Measurements from ENCODE around the gene WNT2B. TPM values are rescaled to one million over a fixed set of nuclear protein-coding genes. Genes with fewer than 3 reads are reported as not detected.
"Not testable (repeated sequence)": the region's sequence is repeated elsewhere in the genome, so short reads cannot be mapped to it uniquely, and the experiment has no call there.

Gene WNT2B
- total RNA-seq, 1 experiment from 2014 or later, result not detected

GRCh38 chr1:112470966-112471365, 37.8 kb upstream of the WNT2B start:
- Histone ChIP-seq H3K4me3 (ENCODE audit: low read length) (no peak overlapping the region), H4K20me1 (ENCODE audit: insufficient read depth, low read depth, low read length) (peaks cover 8% of the 10 kb centered on the region; the same call in 1 of the 2 replicates), H2AFZ (ENCODE audit: low read length) (no peak overlapping the region), H3K9ac (ENCODE audit: low read length) (no peak overlapping the region), H3K4me2 (ENCODE audit: low read depth, low read length, poor library complexity, severe bottlenecking) (no peak overlapping the region), H3K79me2 (ENCODE audit: low read length) (no peaks in the 10 kb centered on the region), H3K4me1 (ENCODE audit: low read length) (peaks cover 13% of the 10 kb centered on the region), H3K9me3 (ENCODE audit: low read length) (no peaks in the 10 kb centered on the region; the same call in 1 of the 2 replicates), H3K9me2 (replicated peaks; ENCODE audit: insufficient read depth, low read length) (no peaks in the 10 kb centered on the region), H3K36me3 (ENCODE audit: insufficient read depth, low read length) (no peaks in the 10 kb centered on the region), H3K27me3 (ENCODE audit: low read length) (no peaks in the 10 kb centered on the region; the same call in 1 of the 2 replicates), H3K27ac (ENCODE audit: low read length) (no peak overlapping the region)
- DNase-seq, result no peak

- H3K36me3 ChIP-seq (ENCODE audit: insufficient read depth, low read length), result no peaks in the 10 kb centered on the region
- H3K4me2 ChIP-seq (ENCODE audit: low read depth, low read length, poor library complexity, severe bottlenecking), result no peak overlapping the region
- no peaks in the 10 kb centered on the region for H3K79me2 ChIP-seq (ENCODE audit: low read length)
- no peaks in the 10 kb centered on the region; the same call in 1 of the 2 replicates for H3K27me3 ChIP-seq (ENCODE audit: low read length)
- H3K4me1 ChIP-seq (ENCODE audit: low read length), result peaks cover 3% of the 10 kb centered on the region; the same call in 1 of the 2 replicates
- H3K9ac ChIP-seq (ENCODE audit: low read length), result no peak overlapping the region
- H4K20me1 ChIP-seq (ENCODE audit: insufficient read depth, low read depth, low read length), result 0 out of 2 replicates have a peak, but pooled peaks cover 2% of the 10 kb centered on the region
- peaks cover 5% of the 10 kb centered on the region for H3K9me3 ChIP-seq (ENCODE audit: low read length)
- no peak overlapping the region for H2AFZ ChIP-seq (ENCODE audit: low read length)
- H3K9me2 ChIP-seq (replicated peaks; ENCODE audit: insufficient read depth, low read length), result no peaks in the 10 kb centered on the region
- no peak overlapping the region for H3K4me3 ChIP-seq (ENCODE audit: low read length)
- no peak overlapping the region for H3K27ac ChIP-seq (ENCODE audit: low read length)
- no peak for DNase-seq
Observed at GRCh38 chr1:112472142-112472541, 36.6 kb upstream of the WNT2B start.

GRCh38 chr1:112477550-112477949, 31.2 kb upstream of the WNT2B start:
- no peak for DNase-seq
- Histone ChIP-seq H3K36me3 (ENCODE audit: insufficient read depth, low read length) (no peaks in the 10 kb centered on the region), H4K20me1 (ENCODE audit: insufficient read depth, low read depth, low read length) (no peaks in the 10 kb centered on the region), H3K79me2 (ENCODE audit: low read length) (no peaks in the 10 kb centered on the region), H3K9ac (ENCODE audit: low read length) (no peak overlapping the region), H2AFZ (ENCODE audit: low read length) (no peak overlapping the region), H3K4me1 (ENCODE audit: low read length) (no peaks in the 10 kb centered on the region), H3K27me3 (ENCODE audit: low read length) (no peaks in the 10 kb centered on the region; the same call in 1 of the 2 replicates), H3K9me2 (replicated peaks; ENCODE audit: insufficient read depth, low read length) (no peaks in the 10 kb centered on the region), H3K9me3 (ENCODE audit: low read length) (peaks cover 24% of the 10 kb centered on the region), H3K4me3 (ENCODE audit: low read length) (no peak overlapping the region), H3K27ac (ENCODE audit: low read length) (no peak overlapping the region), H3K4me2 (ENCODE audit: low read depth, low read length, poor library complexity, severe bottlenecking) (no peak overlapping the region)

- H3K9me2 ChIP-seq (replicated peaks; ENCODE audit: insufficient read depth, low read length), result no peaks in the 10 kb centered on the region
- no peaks in the 10 kb centered on the region for H3K79me2 ChIP-seq (ENCODE audit: low read length)
- H3K27me3 ChIP-seq (ENCODE audit: low read length), result no peaks in the 10 kb centered on the region; the same call in 1 of the 2 replicates
- no peak overlapping the region for H3K27ac ChIP-seq (ENCODE audit: low read length)
- H3K9ac ChIP-seq (ENCODE audit: low read length), result no peak overlapping the region
- no peaks in the 10 kb centered on the region for H3K4me1 ChIP-seq (ENCODE audit: low read length)
- DNase-seq, result no peak
- H3K9me3 ChIP-seq (ENCODE audit: low read length), result peaks cover 24% of the 10 kb centered on the region
- no peaks in the 10 kb centered on the region for H4K20me1 ChIP-seq (ENCODE audit: insufficient read depth, low read depth, low read length)
- no peaks in the 10 kb centered on the region for H3K36me3 ChIP-seq (ENCODE audit: insufficient read depth, low read length)
- no peak overlapping the region for H3K4me3 ChIP-seq (ENCODE audit: low read length)
- no peak overlapping the region for H2AFZ ChIP-seq (ENCODE audit: low read length)
- no peak overlapping the region for H3K4me2 ChIP-seq (ENCODE audit: low read depth, low read length, poor library complexity, severe bottlenecking)
Observed at GRCh38 chr1:112478314-112478713, 30.5 kb upstream of the WNT2B start.

GRCh38 chr1:112486063-112486462, 22.7 kb upstream of the WNT2B start:
- H3K27me3 ChIP-seq (ENCODE audit: low read length), result not testable (repeated sequence)

GRCh38 chr1:112487686-112488085, 21.1 kb upstream of the WNT2B start:
- H3K9me2 ChIP-seq (replicated peaks; ENCODE audit: insufficient read depth, low read length); H3K79me2 ChIP-seq (ENCODE audit: low read length); H3K36me3 ChIP-seq (ENCODE audit: insufficient read depth, low read length); H3K4me1 ChIP-seq (ENCODE audit: low read length); H3K27ac ChIP-seq (ENCODE audit: low read length); H4K20me1 ChIP-seq (ENCODE audit: insufficient read depth, low read depth, low read length); H3K9ac ChIP-seq (ENCODE audit: low read length); H3K4me2 ChIP-seq (ENCODE audit: low read depth, low read length, poor library complexity, severe bottlenecking); H3K27me3 ChIP-seq (ENCODE audit: low read length); H3K4me3 ChIP-seq (ENCODE audit: low read length); H2AFZ ChIP-seq (ENCODE audit: low read length); DNase-seq; H3K9me3 ChIP-seq (ENCODE audit: low read length): not testable (repeated sequence)

More at GRCh38 chr1:112486063-112486462, 22.7 kb upstream of the WNT2B start:
- H3K4me2 ChIP-seq (ENCODE audit: low read depth, low read length, poor library complexity, severe bottlenecking); H3K27ac ChIP-seq (ENCODE audit: low read length); H3K79me2 ChIP-seq (ENCODE audit: low read length); H3K4me1 ChIP-seq (ENCODE audit: low read length); H4K20me1 ChIP-seq (ENCODE audit: insufficient read depth, low read depth, low read length); H3K9ac ChIP-seq (ENCODE audit: low read length); DNase-seq; H3K9me2 ChIP-seq (replicated peaks; ENCODE audit: insufficient read depth, low read length); H2AFZ ChIP-seq (ENCODE audit: low read length); H3K9me3 ChIP-seq (ENCODE audit: low read length); H3K36me3 ChIP-seq (ENCODE audit: insufficient read depth, low read length); H3K4me3 ChIP-seq (ENCODE audit: low read length): not testable (repeated sequence)

GRCh38 chr1:112488141-112488540, 20.6 kb upstream of the WNT2B start:
- H3K9me2 ChIP-seq (replicated peaks; ENCODE audit: insufficient read depth, low read length), result no peaks in the 10 kb centered on the region
- H3K4me1 ChIP-seq (ENCODE audit: low read length), result peaks cover 5% of the 10 kb centered on the region; the same call in 1 of the 2 replicates
- no peak overlapping the region for H3K27ac ChIP-seq (ENCODE audit: low read length)
- no peak overlapping the region for H3K9ac ChIP-seq (ENCODE audit: low read length)
- no peaks in the 10 kb centered on the region for H3K79me2 ChIP-seq (ENCODE audit: low read length)
- H3K4me3 ChIP-seq (ENCODE audit: low read length), result no peak overlapping the region
- DNase-seq, result no peak
- no peaks in the 10 kb centered on the region for H4K20me1 ChIP-seq (ENCODE audit: insufficient read depth, low read depth, low read length)
- H2AFZ ChIP-seq (ENCODE audit: low read length), result no peak overlapping the region
- no peaks in the 10 kb centered on the region for H3K27me3 ChIP-seq (ENCODE audit: low read length)
- H3K36me3 ChIP-seq (ENCODE audit: insufficient read depth, low read length), result no peaks in the 10 kb centered on the region
- no peak overlapping the region for H3K4me2 ChIP-seq (ENCODE audit: low read depth, low read length, poor library complexity, severe bottlenecking)
- no peaks in the 10 kb centered on the region for H3K9me3 ChIP-seq (ENCODE audit: low read length)

GRCh38 chr1:112492076-112492475, 16.7 kb upstream of the WNT2B start:
- DNase-seq, result no peak
- H3K9me2 ChIP-seq (replicated peaks; ENCODE audit: insufficient read depth, low read length), result no peaks in the 10 kb centered on the region
- no peaks in the 10 kb centered on the region for H4K20me1 ChIP-seq (ENCODE audit: insufficient read depth, low read depth, low read length)
- H3K4me1 ChIP-seq (ENCODE audit: low read length), result no peaks in the 10 kb centered on the region
- no peak overlapping the region for H3K9ac ChIP-seq (ENCODE audit: low read length)
- H3K27ac ChIP-seq (ENCODE audit: low read length), result no peak overlapping the region
- no peaks in the 10 kb centered on the region for H3K9me3 ChIP-seq (ENCODE audit: low read length)
- no peaks in the 10 kb centered on the region for H3K36me3 ChIP-seq (ENCODE audit: insufficient read depth, low read length)
- H3K79me2 ChIP-seq (ENCODE audit: low read length), result no peaks in the 10 kb centered on the region
- no peaks in the 10 kb centered on the region for H3K27me3 ChIP-seq (ENCODE audit: low read length)
- no peak overlapping the region for H3K4me2 ChIP-seq (ENCODE audit: low read depth, low read length, poor library complexity, severe bottlenecking)
- no peak overlapping the region for H2AFZ ChIP-seq (ENCODE audit: low read length)
- no peak overlapping the region for H3K4me3 ChIP-seq (ENCODE audit: low read length)

GRCh38 chr1:112493351-112493750, 15.4 kb upstream of the WNT2B start:
- Histone ChIP-seq H3K4me1 (ENCODE audit: low read length) (no peaks in the 10 kb centered on the region), H3K9ac (ENCODE audit: low read length) (no peak overlapping the region), H4K20me1 (ENCODE audit: insufficient read depth, low read depth, low read length) (no peaks in the 10 kb centered on the region), H3K27ac (ENCODE audit: low read length) (no peak overlapping the region), H3K9me2 (replicated peaks; ENCODE audit: insufficient read depth, low read length) (no peaks in the 10 kb centered on the region), H3K4me3 (ENCODE audit: low read length) (no peak overlapping the region), H2AFZ (ENCODE audit: low read length) (no peak overlapping the region), H3K36me3 (ENCODE audit: insufficient read depth, low read length) (no peaks in the 10 kb centered on the region), H3K9me3 (ENCODE audit: low read length) (no peaks in the 10 kb centered on the region), H3K27me3 (ENCODE audit: low read length) (no peaks in the 10 kb centered on the region), H3K4me2 (ENCODE audit: low read depth, low read length, poor library complexity, severe bottlenecking) (no peak overlapping the region), H3K79me2 (ENCODE audit: low read length) (no peaks in the 10 kb centered on the region)
- no peak for DNase-seq

Measured in Karpas-422 (cell line).